DND-41 (cell line): ENCODE results near the gene MEIS1.

Experiments used
- CTCF ChIP-seq: IDR thresholded peaks from 2 replicates; pipeline ENCODE4 v1.5.1; 2012; ENCODE audit warnings: borderline replicate concordance, low read length, moderate library complexity, mild to moderate bottlenecking; ENCODE audit not compliant: poor library complexity, severe bottlenecking; ENCODE audit errors: extremely low read depth
- EZH2 ChIP-seq: IDR thresholded peaks from 3 replicates; pipeline ENCODE4 v1.6.1; 2012; ENCODE audit warnings: borderline replicate concordance, low read depth, mild to moderate bottlenecking, moderate library complexity, low read length, inconsistent platforms; ENCODE audit not compliant: severe bottlenecking

GRCh38 chr2:66390811-66391210 lies 44.1 kb upstream of the MEIS1 start:
- TF ChIP-seq CTCF (no peak), EZH2 (no peak)
